Esophagus squamous epithelium (tissue), 4 donors: ENCODE measurements around the gene DPM3.

ENCODE experiments used
- POLR2A ChIP-seq, 4 donors: fragments of 450-650 bp; IDR thresholded peaks; one replicate each; pipeline ENCODE4 v1.6.1; 2017; ENCODE audit warnings: antibody characterized with exemption in 4 of 4, mild to moderate bottlenecking in 4 of 4, moderate library complexity in 3 of 4
- TF ChIP-seq, protein P1 (sequence below), 6 experiments: fragments of 450-650 bp in 4 of 6; fragments of 200-600 bp in 2 of 6; sonication (generic) in 2 of 6; IDR thresholded peaks; one replicate each; pipeline ENCODE4 v1.5.1; 2016 to 2019; ENCODE audit warnings: antibody characterized with exemption in 6 of 6, mild to moderate bottlenecking in 4 of 6, moderate library complexity in 4 of 6

DNA sequence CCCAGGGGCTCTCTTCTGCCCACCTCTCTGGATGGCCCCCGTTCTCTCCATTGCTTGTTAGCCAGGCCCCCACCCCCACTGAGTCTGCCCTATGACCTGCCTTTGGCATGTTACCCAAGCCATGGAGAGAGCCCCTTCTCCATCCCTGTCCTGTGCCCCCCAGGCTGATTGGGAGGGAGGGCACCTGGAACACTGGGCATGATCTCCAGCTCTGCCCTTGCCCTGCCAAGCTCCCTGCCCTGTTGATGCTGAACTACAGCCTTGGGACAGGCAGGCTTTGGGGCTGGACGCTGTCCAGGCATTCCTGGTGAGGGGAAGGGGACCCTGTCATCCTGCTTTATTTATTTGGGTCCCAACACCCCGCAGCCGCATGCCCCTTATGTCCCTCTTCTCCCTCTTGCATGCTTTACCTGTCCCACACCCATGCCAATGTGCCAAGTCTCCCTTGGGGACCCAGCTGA is 44.0 kb upstream of the DPM3 start:
- TF ChIP-seq, protein P1, sequence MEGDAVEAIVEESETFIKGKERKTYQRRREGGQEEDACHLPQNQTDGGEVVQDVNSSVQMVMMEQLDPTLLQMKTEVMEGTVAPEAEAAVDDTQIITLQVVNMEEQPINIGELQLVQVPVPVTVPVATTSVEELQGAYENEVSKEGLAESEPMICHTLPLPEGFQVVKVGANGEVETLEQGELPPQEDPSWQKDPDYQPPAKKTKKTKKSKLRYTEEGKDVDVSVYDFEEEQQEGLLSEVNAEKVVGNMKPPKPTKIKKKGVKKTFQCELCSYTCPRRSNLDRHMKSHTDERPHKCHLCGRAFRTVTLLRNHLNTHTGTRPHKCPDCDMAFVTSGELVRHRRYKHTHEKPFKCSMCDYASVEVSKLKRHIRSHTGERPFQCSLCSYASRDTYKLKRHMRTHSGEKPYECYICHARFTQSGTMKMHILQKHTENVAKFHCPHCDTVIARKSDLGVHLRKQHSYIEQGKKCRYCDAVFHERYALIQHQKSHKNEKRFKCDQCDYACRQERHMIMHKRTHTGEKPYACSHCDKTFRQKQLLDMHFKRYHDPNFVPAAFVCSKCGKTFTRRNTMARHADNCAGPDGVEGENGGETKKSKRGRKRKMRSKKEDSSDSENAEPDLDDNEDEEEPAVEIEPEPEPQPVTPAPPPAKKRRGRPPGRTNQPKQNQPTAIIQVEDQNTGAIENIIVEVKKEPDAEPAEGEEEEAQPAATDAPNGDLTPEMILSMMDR (IDR thresholded peaks at IDR 0.05), result no peak
- TF ChIP-seq POLR2A (IDR thresholded peaks at IDR 0.05), result no peak
